GM12872 (cell line): Measurements from ENCODE around the gene SERPINB5.

ENCODE experiments used
- CTCF ChIP-seq: IDR thresholded peaks from 3 replicates; pipeline ENCODE4 v1.5.1; 2011; ENCODE audit warnings: low read depth, mild to moderate bottlenecking, low read length, moderate library complexity; ENCODE audit not compliant: insufficient read depth

The SERPINB5 gene

GRCh38 chr18:63476668-63477067 is at the start of gene SERPINB5:
TSS of gene SERPINB5 (plus strand) at chr18:63476958. CDS start at chr18:63484429, 7,471 bp downstream.
- no peak for TF ChIP-seq CTCF

GRCh38 chr18:63427558-63427957 is 49.2 kb upstream of the SERPINB5 start:
- TF ChIP-seq CTCF = no peak

- TF ChIP-seq CTCF = no peak
Observed at GRCh38 chr18:63430526-63430925, 46.2 kb upstream of the SERPINB5 start.

GRCh38 chr18:63431180-63431579 is 45.6 kb upstream of the SERPINB5 start:
- TF ChIP-seq CTCF = no peak

GRCh38 chr18:63433334-63433866 is 43.4 kb upstream of the SERPINB5 start:
- TF ChIP-seq CTCF = no peak

GRCh38 chr18:63438181-63438580 is 38.6 kb upstream of the SERPINB5 start:
- TF ChIP-seq CTCF = no peak

GRCh38 chr18:63439334-63439733 is 37.4 kb upstream of the SERPINB5 start:
- peak; percentile 80 for TF ChIP-seq CTCF
